ENCODE results near the gene STAB2.

- TF ChIP-seq CTCF (IDR thresholded peaks at IDR 0.05; ENCODE audit: poor library complexity, severe bottlenecking) (no peak), TAF1 (IDR thresholded peaks at IDR 0.05; ENCODE audit: low read depth) (no peak), EZH2 (IDR thresholded peaks at IDR 0.05; ENCODE audit: borderline replicate concordance, insufficient read depth, low read length, poor library complexity, severe bottlenecking) (no peak), POLR2AphosphoS5 (IDR thresholded peaks at IDR 0.05) (no peak), EP300 (conservative IDR thresholded peaks at IDR 0.05; ENCODE audit: poor library complexity, severe bottlenecking) (no peak), REST (IDR thresholded peaks at IDR 0.05; ENCODE audit: borderline replicate concordance) (no peak), RAD21 (conservative IDR thresholded peaks at IDR 0.05) (no peak), SMC3 (conservative IDR thresholded peaks at IDR 0.05; ENCODE audit: poor library complexity) (no peak)
Measured at GRCh38 chr12:103748875-103749274, 161.8 kb downstream of the STAB2 start.

Measured in neural cell (in vitro differentiated cells).